HG03060 (cell line): ENCODE measurements around the gene PXYLP1.
"Not testable (repeated sequence)": the region's sequence is repeated elsewhere in the genome, so short reads cannot be mapped to it uniquely, and the experiment has no call there.

ENCODE experiments used
- ATAC-seq: cut with Tn5 transposase; IDR thresholded peaks from one replicate; pipeline ENCODE4 v1.9.1; 2021; ENCODE audit warnings: low read depth, moderate number of reproducible peaks; ENCODE audit not compliant: unreplicated experiment

PXYLP1 gene

DNA sequence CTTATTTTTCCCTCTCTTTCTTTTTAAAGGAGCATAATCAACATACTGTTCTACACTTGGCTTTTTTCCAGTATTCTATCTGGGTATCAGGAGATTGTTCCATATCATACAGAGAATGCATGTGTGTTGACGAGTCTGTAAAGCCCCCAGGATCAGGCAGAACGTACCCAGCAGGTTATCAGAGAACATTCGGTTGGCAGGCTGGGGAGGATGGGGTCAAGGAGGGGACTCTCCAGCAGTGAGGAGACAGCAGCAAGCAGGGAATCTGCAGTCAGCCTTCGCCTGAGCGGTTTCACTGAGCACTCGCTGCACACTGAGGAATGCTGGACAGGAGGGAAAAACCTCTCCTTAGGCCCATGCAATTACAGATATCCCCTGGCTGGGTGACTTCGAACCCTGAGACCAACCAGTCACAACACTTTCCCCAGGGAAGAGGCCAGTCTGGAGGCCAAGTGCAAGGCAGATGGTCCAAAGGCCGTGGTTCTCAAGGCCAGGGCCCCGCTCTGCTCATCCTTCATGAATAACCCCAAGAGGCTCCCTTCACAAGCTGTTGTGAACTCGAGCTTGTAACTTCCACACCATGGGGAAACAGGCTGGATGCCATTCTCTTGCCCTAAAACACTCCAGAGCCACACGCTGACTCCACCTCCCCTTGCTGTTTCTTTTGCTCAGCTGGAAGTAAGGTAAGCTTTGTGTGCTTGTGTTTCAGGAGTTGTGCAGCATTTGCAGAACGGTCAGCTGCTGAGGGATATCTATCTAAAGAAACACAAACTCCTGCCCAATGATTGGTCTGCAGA lies 60.1 kb downstream of the PXYLP1 start:
- ATAC-seq = no peak

DNA sequence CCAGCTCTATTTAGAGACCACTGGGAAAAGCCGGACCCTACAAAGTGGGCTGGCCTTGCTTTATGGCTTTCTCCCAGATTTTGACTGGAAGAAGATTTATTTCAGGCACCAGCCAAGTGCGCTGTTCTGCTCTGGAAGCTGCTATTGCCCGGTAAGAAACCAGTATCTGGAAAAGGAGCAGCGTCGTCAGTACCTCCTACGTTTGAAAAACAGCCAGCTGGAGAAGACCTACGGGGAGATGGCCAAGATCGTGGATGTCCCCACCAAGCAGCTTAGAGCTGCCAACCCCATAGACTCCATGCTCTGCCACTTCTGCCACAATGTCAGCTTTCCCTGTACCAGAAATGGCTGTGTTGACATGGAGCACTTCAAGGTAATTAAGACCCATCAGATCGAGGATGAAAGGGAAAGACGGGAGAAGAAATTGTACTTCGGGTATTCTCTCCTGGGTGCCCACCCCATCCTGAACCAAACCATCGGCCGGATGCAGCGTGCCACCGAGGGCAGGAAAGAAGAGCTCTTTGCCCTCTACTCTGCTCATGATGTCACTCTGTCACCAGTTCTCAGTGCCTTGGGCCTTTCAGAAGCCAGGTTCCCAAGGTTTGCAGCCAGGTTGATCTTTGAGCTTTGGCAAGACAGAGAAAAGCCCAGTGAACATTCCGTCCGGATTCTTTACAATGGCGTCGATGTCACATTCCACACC lies 60.9 kb downstream of the PXYLP1 start:
- ATAC-seq = no peak

DNA sequence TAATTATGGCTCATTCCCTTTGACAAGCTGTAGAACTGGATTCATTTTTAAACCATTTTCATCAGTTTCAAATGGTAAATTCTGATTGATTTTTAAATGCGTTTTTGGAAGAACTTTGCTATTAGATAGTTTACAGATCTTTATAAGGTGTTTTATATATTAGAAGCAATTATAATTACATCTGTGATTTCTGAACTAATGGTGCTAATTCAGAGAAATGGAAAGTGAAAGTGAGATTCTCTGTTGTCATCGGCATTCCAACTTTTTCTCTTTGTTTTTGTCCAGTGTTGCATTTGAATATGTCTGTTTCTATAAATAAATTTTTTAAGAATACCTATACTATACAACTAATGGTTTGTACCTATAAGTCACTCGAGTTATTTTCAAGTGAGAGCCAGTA lies 62.7 kb downstream of the PXYLP1 start:
- no peak for ATAC-seq

DNA sequence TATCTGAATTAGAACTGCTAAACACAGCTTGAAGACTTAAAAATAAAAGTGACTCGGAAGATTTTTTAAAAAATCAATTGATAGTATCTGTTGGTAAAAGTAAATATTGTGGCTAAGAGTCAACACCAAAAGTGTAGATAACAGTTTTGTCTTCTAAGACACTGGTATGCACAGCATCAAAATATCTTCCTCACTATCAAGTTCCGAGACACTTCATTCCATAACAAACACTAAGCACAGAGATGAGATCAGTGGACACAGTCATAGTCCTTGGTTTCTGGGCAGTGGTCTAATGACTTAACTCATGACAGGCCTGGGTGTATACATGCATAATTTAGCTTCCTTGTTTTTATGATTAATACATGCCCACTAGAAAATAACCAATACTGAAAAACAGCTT lies 63.2 kb downstream of the PXYLP1 start:
- ATAC-seq = no peak

DNA sequence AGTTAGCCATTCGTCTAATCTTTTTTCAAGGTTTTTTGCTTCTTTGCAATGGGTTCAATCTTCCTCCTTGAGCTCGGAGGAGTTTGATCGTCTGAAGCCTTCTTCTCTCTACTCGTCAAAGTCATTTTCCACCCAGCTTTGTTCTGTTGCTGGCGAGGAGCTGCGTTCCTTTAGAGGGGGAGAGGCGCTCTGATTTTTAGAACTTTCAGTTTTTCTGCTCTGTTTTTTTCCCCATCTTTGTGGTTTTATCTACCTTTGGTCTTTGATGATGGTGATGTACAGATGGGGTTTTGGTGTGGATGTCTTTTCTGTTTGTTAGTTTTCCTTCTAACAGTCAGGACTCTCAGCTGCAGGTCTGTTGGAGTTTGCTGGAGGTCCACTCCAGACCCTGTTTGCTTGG lies 68.8 kb downstream of the PXYLP1 start:
- ATAC-seq = not testable (repeated sequence)

DNA sequence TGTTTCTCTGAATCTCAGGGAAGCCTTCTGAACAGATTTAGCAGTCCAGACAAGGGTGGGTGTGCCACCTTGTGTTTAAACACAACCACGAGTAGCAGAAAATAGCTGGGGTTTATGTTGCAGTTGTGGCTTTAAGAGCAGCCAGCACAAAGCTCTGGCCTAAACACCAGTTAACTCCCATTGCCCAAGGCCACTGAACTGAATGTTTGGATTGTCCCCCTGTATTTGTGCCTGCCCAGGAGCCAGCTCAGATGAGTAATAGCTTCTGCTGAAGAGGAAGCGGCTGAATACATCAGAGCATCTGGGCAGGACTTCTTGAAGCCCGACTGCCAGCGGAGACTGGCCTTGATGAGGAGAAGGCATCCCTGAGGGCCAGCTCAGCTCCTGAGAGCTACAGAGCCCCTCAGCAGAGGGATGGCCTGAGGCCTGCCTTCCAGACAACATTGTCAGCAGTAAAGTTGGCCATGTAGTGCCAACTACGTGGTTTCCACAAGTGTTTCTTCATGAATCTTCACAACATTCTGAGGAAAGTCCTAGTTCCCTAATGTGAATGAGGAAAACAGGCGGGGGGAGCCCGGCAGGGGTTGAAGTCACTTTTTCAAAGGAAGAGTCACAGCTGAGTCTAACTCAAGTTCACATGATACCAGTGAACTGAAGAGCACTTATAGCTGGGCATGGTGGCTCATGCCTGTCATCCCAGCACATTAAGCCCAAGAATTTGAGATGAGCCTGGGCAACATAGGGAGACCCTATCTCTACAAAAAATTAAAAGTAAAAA lies 70.9 kb downstream of the PXYLP1 start:
- no peak for ATAC-seq

DNA sequence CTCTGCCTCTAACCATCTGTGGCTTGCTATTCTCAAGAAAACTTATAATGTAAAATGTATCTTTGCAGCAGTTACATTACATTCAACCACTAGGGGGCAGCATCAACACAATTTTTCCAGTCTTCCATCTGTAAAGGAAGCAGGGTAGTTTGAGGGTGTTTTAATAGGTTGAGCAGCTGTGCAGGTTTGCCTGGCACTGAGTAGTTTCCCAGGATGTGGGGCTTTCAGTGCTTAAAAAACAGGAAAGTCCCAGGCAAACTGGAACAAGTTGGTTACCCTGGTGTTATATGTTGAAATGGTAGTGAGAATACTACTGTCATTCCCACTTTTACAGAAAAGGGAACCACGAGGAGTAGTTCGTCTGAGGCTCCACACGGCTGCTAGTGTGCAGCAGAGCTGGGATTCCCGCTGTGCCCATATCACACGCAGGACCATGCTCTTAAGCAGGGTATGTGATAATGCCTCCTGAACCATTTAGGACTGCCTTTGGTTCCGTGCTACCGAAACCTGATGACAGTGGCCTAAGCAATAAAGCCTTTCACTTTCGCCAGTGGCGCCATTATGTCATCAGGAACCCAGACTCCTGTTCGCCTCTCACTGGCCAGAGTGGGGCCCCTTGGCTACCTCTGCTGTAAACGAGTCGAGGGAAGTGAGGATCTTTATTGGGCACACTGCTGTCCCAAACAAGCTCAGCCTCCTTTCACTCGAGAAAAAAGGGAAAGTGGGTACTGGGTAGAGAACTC lies 72.0 kb downstream of the PXYLP1 start:
- ATAC-seq = peak; percentile 67

DNA sequence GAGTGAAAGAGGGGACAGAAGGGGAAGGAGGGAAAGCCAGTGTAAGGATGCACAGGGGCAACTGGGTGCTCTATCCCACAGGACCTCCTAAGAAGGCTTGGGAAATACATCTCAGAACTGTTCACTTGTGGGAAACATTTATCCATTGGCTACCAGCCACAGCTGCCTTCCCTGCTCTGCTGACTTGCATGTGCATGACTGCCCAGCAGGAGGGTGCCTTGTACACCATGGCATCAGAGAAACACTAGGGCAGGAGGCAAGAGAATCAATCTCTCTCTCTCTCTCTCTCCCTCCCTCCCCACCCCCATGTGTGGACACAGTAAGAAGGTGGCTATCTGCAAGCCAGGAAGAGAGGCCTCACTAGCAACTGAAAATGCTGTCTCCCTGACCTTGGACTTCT lies 73.8 kb downstream of the PXYLP1 start:
- ATAC-seq = no peak

DNA sequence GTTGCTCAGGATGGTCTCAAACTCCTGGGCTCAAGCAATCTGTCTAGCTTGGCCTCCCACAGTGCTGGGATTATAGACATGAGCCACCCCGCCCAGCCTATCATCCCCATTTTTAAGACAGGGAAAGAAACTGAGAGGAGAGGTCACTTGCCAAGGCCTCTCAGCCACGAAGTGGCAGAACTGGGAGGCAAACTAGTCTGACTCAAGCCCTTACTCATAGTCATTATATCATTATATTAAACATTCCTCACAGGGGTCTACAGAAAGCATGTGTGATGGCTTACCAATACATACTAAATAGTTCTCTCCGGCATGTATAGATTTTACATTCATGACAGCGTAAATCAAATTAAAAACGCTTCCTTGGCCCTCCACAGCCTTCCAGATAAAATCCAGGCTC lies 74.7 kb downstream of the PXYLP1 start:
- no peak for ATAC-seq

DNA sequence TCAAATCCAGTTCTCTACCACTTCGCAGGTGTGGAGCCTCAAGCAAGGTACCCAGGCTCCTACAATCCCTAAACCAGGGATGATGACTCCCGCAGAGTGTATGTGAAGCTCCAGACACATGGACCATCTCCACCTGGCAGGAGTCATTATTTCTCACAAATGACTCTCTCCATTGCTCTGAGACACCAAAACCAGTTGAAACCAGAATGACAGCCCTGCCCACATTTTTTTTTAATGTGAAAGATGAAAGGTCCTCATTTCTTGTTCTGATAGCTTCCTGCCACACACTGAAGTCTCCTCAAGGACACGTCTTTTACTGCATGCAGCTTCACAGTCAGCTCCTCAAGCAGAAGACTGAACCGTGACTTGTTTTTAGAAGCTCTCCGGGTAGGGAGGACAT lies 75.3 kb downstream of the PXYLP1 start:
- no peak for ATAC-seq

DNA sequence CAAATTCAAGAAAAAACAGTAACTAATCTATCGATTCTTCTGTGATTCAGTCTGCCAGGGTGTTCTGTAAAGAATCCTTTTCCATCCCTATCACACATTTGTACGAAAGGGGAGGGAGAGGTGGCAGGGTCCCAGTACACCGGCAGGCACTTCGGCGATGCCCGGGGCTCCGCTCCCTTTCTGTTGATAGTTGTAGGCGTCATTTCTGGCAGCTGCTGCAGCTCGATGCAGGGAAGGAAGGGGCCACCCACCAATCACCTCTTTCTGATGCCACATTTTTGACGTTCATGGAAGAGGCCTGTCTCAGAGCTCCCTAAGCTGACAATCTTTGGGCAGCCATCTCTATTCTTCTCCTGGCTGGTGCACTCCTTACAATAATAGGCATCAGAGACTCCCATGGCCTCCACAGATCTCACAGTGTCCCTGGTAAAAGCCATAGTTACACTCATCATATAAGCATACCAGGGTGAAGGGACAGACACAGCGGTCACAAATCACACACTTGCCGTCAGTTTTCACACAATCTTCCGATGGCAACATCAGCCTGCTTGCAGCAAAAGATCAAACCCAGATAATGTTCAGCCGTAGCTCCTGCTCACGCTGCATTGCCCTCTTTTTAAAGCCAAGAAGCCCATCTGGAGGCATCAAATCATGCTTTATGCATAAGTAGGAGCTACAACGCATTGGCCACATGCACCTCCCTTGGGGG lies 75.9 kb downstream of the PXYLP1 start:
- no peak for ATAC-seq

DNA sequence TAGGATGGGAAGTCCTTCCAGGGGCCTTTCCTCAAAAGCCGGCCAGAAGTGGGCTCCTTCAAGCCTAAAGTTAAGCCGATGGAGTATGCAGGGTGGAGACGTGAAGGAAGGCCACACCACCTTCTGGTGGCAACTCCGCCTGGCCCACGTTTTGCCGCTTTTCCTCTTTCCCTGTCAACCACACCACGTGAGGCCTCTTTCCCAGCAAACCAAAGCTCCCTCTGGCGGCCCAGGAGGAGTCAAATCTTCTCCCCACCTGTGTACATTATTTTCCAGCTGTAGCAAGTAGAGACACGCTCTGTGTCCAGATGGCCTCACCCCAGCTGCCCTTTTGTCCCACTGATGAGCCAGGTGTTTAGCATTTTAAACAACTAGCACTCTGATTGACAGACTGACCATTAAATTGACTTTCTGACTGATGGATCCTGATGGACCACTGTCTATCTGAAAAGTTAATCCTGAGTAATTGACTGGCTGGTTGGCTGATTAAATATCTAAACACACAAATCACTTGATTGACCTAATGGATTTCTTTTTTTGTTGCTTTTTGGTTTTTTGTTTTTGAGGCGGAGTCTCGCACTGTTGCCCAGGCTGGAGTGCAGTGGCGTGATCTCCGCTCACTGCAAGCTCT lies 77.1 kb downstream of the PXYLP1 start:
- no peak for ATAC-seq

DNA sequence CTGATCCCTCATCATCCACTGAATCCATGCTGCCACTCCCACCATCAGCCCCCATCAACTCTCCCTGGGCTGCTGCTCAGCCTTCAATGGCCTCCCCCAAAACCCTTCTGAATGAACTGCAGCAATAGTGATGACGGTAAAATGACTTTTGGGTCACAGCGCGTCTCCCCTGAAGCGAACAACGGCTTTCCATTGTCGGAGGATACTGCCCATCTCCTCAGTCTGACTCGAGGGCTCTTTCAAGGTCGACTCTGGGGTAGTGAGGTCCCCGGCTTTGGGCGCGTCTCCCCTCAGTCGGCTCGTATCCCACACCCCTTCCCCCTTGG lies 79.5 kb downstream of the PXYLP1 start:
- no peak for ATAC-seq

DNA sequence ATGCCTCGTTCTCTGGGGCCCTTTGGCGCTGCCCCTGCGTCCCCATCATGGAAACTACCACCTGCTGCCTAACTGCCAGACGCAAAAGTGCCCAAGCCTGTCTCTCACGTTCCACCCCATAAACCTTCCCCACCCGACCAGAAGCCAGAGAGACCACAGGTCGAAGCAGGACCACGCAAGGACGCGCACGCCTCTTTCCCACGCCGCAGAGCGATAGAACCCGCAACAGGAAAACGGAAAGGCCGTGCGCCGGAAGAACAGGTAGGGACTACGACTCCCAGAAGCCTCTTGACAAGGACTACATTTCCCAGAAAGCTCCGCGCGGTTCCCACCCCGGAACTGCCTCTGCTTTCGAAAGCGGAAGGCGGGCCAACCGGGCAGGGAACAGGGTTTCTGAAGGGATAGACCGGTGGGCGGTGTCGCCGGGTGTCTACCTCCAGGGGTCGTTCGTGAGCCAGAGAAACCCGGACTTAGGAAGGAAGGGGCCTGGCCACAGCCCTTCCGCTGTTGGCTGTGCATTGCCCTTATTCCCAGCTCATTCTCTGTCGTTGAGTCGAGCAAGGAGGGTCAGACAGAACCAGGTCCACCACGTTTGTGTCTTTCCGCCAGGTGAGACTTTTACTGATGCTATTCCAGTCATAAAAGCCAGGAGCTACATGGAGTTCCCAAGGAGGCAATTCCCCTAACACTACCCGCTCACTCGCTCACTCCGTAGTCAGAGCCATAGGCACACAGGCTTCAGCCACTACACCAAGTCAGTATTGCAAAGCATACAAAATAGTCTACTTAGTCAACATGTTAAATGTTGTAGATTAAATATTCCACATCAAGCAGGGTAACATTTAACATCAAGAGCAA lies 80.1 kb downstream of the PXYLP1 start:
- peak; percentile 95 for ATAC-seq

DNA sequence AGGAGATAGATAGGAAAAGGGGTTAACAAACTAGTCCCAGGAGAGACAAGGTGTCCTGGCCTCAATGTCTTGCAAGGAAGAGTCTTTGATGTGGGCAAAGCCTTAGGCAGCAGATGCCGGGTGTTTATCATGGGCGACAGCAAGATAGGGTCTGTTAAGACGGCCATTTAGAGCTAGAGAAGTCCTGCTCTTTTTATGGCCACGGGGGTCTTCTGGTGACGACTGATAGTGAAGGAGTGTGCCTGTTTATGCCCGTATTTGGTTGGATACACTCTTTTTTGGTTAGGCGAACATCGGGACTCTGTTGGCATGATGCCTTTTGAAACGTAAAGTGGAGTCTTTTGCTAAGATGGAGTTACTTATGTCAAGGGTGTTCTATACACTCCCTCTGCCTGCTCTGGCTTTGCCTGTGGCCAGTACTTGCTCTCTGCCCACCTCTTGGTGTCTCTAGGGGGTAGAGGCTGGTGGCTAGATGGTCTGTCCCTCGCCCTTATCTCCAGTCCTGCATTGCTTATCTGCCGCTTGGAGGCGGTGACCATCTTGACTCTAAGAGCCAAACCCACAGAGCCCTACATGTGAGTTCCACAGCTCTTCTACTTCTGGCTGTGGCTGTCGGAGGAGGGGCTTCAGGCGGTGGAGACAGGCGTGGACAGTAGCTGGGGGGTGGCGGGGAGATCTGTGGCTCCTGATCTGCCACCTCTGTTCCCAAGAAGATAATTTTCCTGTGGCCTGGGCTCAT lies 80.9 kb downstream of the PXYLP1 start:
- no peak for ATAC-seq

DNA sequence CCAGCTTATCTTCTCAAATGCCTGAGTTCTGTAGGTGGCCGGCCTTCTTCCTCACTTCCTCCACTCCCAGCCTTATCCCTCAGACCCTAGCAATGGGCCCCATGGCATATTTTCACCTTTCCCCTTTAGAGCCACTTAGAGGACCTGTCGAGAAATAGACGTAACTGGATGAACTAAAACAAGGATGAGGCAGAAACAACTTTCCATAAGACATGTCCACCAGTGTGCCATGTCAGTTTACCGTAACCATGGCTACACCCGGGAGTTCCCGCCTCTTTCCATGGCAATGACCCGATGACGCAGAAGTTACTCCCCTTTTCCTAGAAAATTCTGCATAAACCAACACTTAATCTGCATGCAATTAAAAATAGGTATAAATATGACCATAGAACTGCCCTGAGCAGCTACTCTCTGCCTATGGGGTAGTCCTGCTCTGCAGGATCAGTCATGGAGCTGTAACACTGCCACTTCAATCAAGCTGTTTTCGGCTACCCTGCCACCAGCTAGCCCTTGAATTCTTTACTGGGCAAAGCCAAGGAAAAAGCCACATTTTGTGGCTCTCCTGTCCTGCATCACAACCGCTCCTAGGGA lies 81.6 kb downstream of the PXYLP1 start:
- no peak for ATAC-seq

DNA sequence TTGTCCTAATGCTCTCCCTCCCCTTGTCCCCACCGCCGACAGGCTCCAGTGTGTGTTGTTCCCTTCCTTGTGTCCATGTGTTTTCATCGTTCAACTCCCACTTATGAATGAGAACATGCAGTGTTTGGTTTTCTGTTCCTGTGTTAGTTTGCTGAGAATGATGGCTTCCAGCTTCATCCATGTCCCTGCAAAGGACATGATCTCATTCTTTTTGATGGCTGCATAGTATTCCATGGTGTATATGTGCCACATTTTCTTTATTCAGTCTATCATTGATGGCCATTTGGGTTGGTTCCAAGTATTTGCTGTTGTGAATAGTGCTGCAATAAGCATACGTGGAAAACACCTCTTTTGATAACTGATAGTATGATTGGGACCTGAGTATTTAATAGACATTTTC lies 82.8 kb downstream of the PXYLP1 start:
- not testable (repeated sequence) for ATAC-seq

DNA sequence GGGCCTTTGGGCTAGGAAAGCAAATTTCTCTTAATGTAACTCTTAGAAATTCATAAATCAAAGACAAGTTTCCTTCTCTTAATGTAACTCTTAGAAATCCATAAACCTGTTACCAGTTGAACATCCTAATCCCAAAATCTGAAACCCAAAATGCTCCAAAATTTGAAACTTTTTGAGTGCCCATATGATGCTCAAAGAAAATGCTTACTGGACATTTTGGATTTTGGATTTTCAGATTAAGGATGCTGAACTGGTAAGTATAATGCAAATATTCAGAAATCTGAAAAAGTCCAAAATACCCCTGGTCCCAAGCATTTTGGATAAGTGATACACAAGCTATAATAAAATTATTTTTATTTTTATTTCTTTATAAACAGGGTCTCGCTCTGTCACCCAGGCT lies 85.2 kb downstream of the PXYLP1 start:
- ATAC-seq = no peak
